ENCODE data around the gene DSCAM. TPM values are rescaled to one million over a fixed set of nuclear protein-coding genes. Genes with fewer than 3 reads are reported as not detected.

Gene DSCAM
- total and polyA plus RNA-seq, 2 experiments from 2014 or later, result 0.07 TPM; not detected in 1

- H3K4me1 Mint-ChIP-seq, result peaks cover 4% of the 10 kb centered on the region; the same call in 1 of the 3 replicates
- Histone ChIP-seq H3K27ac (ENCODE audit: low read depth) (no peak overlapping the region), H3F3A (replicated peaks; ENCODE audit: low read depth) (no peaks in the 10 kb centered on the region), H2AFZ (no peak overlapping the region), H4K20me1 (replicated peaks; ENCODE audit: insufficient read depth) (no peaks in the 10 kb centered on the region), H3K4me3 (no peak overlapping the region), H3K4me2 (no peak overlapping the region), H3K9me2 (ENCODE audit: insufficient read depth) (0 out of 2 replicates have a peak, but pooled peaks cover 3% of the 10 kb centered on the region), H3K27me3 (ENCODE audit: insufficient read depth) (no peaks in the 10 kb centered on the region), H3K4me1 (ENCODE audit: insufficient read depth) (no peaks in the 10 kb centered on the region), H3K79me2 (replicated peaks; ENCODE audit: insufficient read depth) (no peaks in the 10 kb centered on the region), H3K36me3 (ENCODE audit: insufficient read depth) (no peaks in the 10 kb centered on the region; the same call in 1 of the 2 replicates)
- no peak for DNase-seq (ENCODE audit: low spot score)
- no peak overlapping the region for H3K27ac Mint-ChIP-seq
- TF ChIP-seq ZNF114 (CRISPR knock-in tag; IDR thresholded peaks at IDR 0.05) (no peak), JUNB (IDR thresholded peaks at IDR 0.05; ENCODE audit: unreplicated experiment) (no peak), CREB1 (CRISPR knock-in tag; IDR thresholded peaks at IDR 0.05; ENCODE audit: low read depth) (no peak), STAT1 (IDR thresholded peaks at IDR 0.05; ENCODE audit: unreplicated experiment) (no peak), ZNF462 (CRISPR knock-in tag; IDR thresholded peaks at IDR 0.05) (no peak), ZNF331 (CRISPR knock-in tag; IDR thresholded peaks at IDR 0.05; ENCODE audit: low read depth) (no peak), EZH2phosphoT487 (IDR thresholded peaks at IDR 0.05; ENCODE audit: unreplicated experiment) (no peak), NANOG (IDR thresholded peaks at IDR 0.05; ENCODE audit: borderline replicate concordance) (no peak), POLR2AphosphoS5 (IDR thresholded peaks at IDR 0.05; ENCODE audit: low read depth) (no peak), EZH2 (IDR thresholded peaks at IDR 0.05; ENCODE audit: low read depth, unreplicated experiment) (no peak), ETS1 (IDR thresholded peaks at IDR 0.05) (no peak)
- H3K36me3 Mint-ChIP-seq (ENCODE audit: low read depth), result peaks cover 30% of the 10 kb centered on the region
- ATAC-seq, result no peak
- H3K9me3 Mint-ChIP-seq, result peaks cover 95% of the 10 kb centered on the region
- peaks cover 10% of the 10 kb centered on the region for H3K27me3 Mint-ChIP-seq (ENCODE audit: insufficient read depth, low read depth, poor library complexity)
- H3K4me3 Mint-ChIP-seq, result no peak overlapping the region
Measured at GRCh38 chr21:40803101-40803500, 43.9 kb downstream of the DSCAM start.

Measured in GM23338 (cell line).